Mesenchymal stem cell (in vitro differentiated cells and primary cell): ENCODE results near the gene CPNE4.

ENCODE experiments used
- DNase-seq: peaks from one replicate; pipeline ENCODE4 v3.0.0-alpha.2; 2013
- H2AFZ ChIP-seq: one replicate; pipeline ENCODE4 v1.6.1; 2013; ENCODE audit warnings: low read depth, mild to moderate bottlenecking, control low read depth, inconsistent platforms, low read length, moderate library complexity
- H2AK5ac ChIP-seq: 2 replicates; pipeline ENCODE4 v1.6.1; 2013; ENCODE audit warnings: low read length, moderate library complexity, mild to moderate bottlenecking, inconsistent platforms; ENCODE audit not compliant: severe bottlenecking
- H2BK120ac ChIP-seq: one replicate; pipeline ENCODE4 v1.6.1; 2013; ENCODE audit warnings: low read depth, mild to moderate bottlenecking, inconsistent platforms, low read length, moderate library complexity
- H2BK12ac ChIP-seq, 2 experiments: one replicate each; pipeline ENCODE4 v1.6.1; 2013; ENCODE audit warnings: inconsistent platforms in 2 of 2, low read length in 2 of 2, mild to moderate bottlenecking in 2 of 2, moderate library complexity in 2 of 2, control low read depth in 1 of 2
- H2BK15ac ChIP-seq: one replicate; pipeline ENCODE4 v1.6.1; 2013; ENCODE audit warnings: mild to moderate bottlenecking, low read depth, inconsistent platforms; ENCODE audit not compliant: poor library complexity, severe bottlenecking
- H2BK5ac ChIP-seq: 2 replicates; pipeline ENCODE4 v1.6.1; 2013; ENCODE audit warnings: low read depth, mild to moderate bottlenecking, low read length, control low read depth, inconsistent platforms; ENCODE audit not compliant: poor library complexity, severe bottlenecking
- H3K14ac ChIP-seq, 2 experiments: one replicate each; pipeline ENCODE4 v1.6.1; 2013; ENCODE audit warnings: inconsistent platforms in 2 of 2, low read length in 2 of 2, control low read depth in 1 of 2, mild to moderate bottlenecking in 1 of 2, moderate library complexity in 1 of 2
- H3K18ac ChIP-seq, 2 experiments: one replicate each; pipeline ENCODE4 v1.6.1; 2013; ENCODE audit warnings: inconsistent platforms in 2 of 2, low read length in 2 of 2, control low read depth in 1 of 2, low read depth in 1 of 2, mild to moderate bottlenecking in 1 of 2
- H3K23ac ChIP-seq, 2 experiments: one replicate each; pipeline ENCODE4 v1.6.1; 2013; ENCODE audit warnings: inconsistent platforms in 2 of 2, low read length in 2 of 2, mild to moderate bottlenecking in 2 of 2, moderate library complexity in 2 of 2, control low read depth in 1 of 2
- H3K27ac ChIP-seq: 2 replicates; pipeline ENCODE4 v1.5.1; 2013; ENCODE audit warnings: mild to moderate bottlenecking, moderate library complexity, low read length, control low read depth, inconsistent platforms; ENCODE audit not compliant: poor library complexity, severe bottlenecking
- H3K27me3 ChIP-seq, 2 experiments: 2 replicates each; pipeline versions ENCODE4 v1.6.1 to v1.7.0; 2013; ENCODE audit warnings: low read length in 2 of 2, mild to moderate bottlenecking in 2 of 2, moderate library complexity in 2 of 2, control low read depth in 1 of 2, inconsistent platforms in 1 of 2; ENCODE audit not compliant: control insufficient read depth in 1 of 2, insufficient read depth in 1 of 2
- H3K36me3 ChIP-seq, 2 experiments: 2 replicates each; pipeline versions ENCODE4 v1.6.1 to v1.7.0; 2013; ENCODE audit warnings: low read length in 2 of 2, control low read depth in 1 of 2, inconsistent platforms in 1 of 2, low read depth in 1 of 2, mild to moderate bottlenecking in 1 of 2; ENCODE audit not compliant: insufficient read depth in 2 of 2, control insufficient read depth in 1 of 2
- H3K4ac ChIP-seq, 2 experiments: one replicate each; pipeline ENCODE4 v1.6.1; 2013; ENCODE audit warnings: inconsistent platforms in 2 of 2, low read length in 2 of 2, mild to moderate bottlenecking in 2 of 2, moderate library complexity in 2 of 2, control low read depth in 1 of 2, low read depth in 1 of 2
- H3K4me1 ChIP-seq: 2 replicates; pipeline ENCODE4 v1.6.1; 2013; ENCODE audit warnings: low read depth, low read length, control low read depth; ENCODE audit not compliant: control insufficient read depth, insufficient read depth
- H3K4me2 ChIP-seq: 2 replicates; pipeline ENCODE4 v1.6.1; 2013; ENCODE audit warnings: low read length, mild to moderate bottlenecking, inconsistent platforms; ENCODE audit not compliant: poor library complexity, severe bottlenecking
- H3K4me3 ChIP-seq, 2 experiments: 2 replicates each; pipeline versions ENCODE4 v1.5.1 to v1.7.0; 2013; ENCODE audit warnings: low read length in 2 of 2, mild to moderate bottlenecking in 2 of 2, control low read depth in 1 of 2, low read depth in 1 of 2; ENCODE audit not compliant: insufficient read depth in 1 of 2
- H3K79me1 ChIP-seq: replicated peaks from 2 replicates; pipeline ENCODE4 v1.6.1; 2013; ENCODE audit warnings: mild to moderate bottlenecking, control low read depth, low read length, inconsistent platforms; ENCODE audit not compliant: poor library complexity, severe bottlenecking
- H3K9ac ChIP-seq: 2 replicates; pipeline ENCODE4 v1.7.0; 2013; ENCODE audit warnings: mild to moderate bottlenecking, low read length, moderate library complexity
- H3K9me3 ChIP-seq: 2 replicates; pipeline ENCODE4 v1.7.0; 2013; ENCODE audit warnings: mild to moderate bottlenecking, low read length; ENCODE audit not compliant: control insufficient read depth
- H4K8ac ChIP-seq: one replicate; pipeline ENCODE4 v1.6.1; 2013; ENCODE audit warnings: inconsistent platforms, mild to moderate bottlenecking, low read length, moderate library complexity
- H4K91ac ChIP-seq: one replicate; pipeline ENCODE4 v1.6.1; 2013; ENCODE audit warnings: mild to moderate bottlenecking, low read length, inconsistent platforms
- WGBS: methylation state at CpG from one replicate; pipeline ENCODE4 v1.1.7; 2013; ENCODE audit warnings: mixed read lengths; 5-methylcytosine and 5-hydroxymethylcytosine counted together

The CPNE4 gene

DNA sequence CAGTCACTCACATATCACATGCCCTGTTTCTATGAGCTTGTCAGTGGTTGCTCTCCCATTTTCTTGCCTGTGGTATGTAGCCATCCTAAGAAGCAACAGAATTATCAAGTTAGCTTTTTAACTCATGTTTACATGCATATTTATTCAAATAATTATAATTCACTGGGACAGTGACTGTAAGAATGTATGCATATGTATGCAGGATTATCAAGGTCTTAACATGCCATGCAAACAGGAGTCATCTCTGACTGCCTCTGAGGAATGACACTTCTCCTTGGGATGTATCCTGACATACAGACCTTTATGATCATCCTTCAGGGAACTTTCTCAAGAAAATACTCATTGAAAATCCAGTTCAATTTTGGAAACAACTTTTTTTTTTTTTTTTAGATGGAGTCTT lies 240.9 kb downstream of the CPNE4 start:
- no peak overlapping the region for H3K4me3 ChIP-seq
- no peak overlapping the region for H3K18ac ChIP-seq
- DNase-seq = no peak
- H3K14ac ChIP-seq = no peak overlapping the region
- H2BK5ac ChIP-seq = no peak overlapping the region
- H3K4me1 ChIP-seq = no peaks in the 10 kb centered on the region
- no peak overlapping the region for H3K4ac ChIP-seq
- no peak overlapping the region for H4K8ac ChIP-seq
- H2BK12ac ChIP-seq = no peak overlapping the region
- no peak overlapping the region for H3K27ac ChIP-seq
- H3K36me3 ChIP-seq = no peaks in the 10 kb centered on the region
- H3K9ac ChIP-seq = no peak overlapping the region
- H3K4me2 ChIP-seq = no peak overlapping the region
- H4K91ac ChIP-seq = no peak overlapping the region
- H2BK120ac ChIP-seq = no peak overlapping the region
- H3K9me3 ChIP-seq = no peaks in the 10 kb centered on the region
- no peak overlapping the region for H2BK15ac ChIP-seq
- H2AK5ac ChIP-seq = no peak overlapping the region
- no peaks in the 10 kb centered on the region for H3K79me1 ChIP-seq
- no peak overlapping the region for H2AFZ ChIP-seq
- no peak overlapping the region for H3K23ac ChIP-seq
- peaks cover 0 to 6% of the 10 kb centered on the region in 2 experiments for H3K27me3 ChIP-seq

DNA sequence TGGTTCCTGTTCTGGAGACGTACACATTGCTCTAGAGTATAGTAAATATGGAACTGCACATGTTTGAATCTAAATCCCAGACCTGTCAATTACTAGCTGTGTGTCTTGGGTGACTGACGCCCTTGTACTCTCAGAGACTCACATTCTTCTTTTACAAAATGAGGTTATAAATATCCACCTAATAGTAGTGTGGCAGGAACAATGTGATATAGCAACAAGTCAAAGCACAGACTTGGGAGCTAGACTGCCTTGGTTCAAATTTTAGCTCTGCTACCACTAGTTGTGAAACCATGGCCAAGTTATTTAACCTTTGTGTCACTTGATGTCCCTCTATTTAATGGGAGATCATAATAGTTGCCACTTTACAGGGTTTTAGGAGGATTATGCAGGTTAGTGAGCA lies 245.6 kb downstream of the CPNE4 start:
- Histone ChIP-seq H3K23ac (no peak overlapping the region), H3K4ac (no peak overlapping the region), H3K36me3 (no peaks in the 10 kb centered on the region), H3K14ac (no peak overlapping the region), H3K4me1 (no peaks in the 10 kb centered on the region), H2BK120ac (no peak overlapping the region), H3K9me3 (peaks cover 9% of the 10 kb centered on the region), H2AK5ac (no peak overlapping the region), H3K4me3 (no peak overlapping the region), H4K8ac (no peak overlapping the region), H3K27me3 (peaks cover 0 to 3% of the 10 kb centered on the region in 2 experiments), H2AFZ (no peak overlapping the region), H3K79me1 (no peaks in the 10 kb centered on the region), H2BK5ac (no peak overlapping the region), H2BK15ac (no peak overlapping the region), H3K27ac (no peak overlapping the region), H3K4me2 (no peak overlapping the region), H4K91ac (no peak overlapping the region), H3K18ac (no peak overlapping the region), H3K9ac (no peak overlapping the region), H2BK12ac (no peak overlapping the region)
- DNase-seq = no peak
- WGBS = no CpG with 5 or more reads among the region's 2 CpGs

DNA sequence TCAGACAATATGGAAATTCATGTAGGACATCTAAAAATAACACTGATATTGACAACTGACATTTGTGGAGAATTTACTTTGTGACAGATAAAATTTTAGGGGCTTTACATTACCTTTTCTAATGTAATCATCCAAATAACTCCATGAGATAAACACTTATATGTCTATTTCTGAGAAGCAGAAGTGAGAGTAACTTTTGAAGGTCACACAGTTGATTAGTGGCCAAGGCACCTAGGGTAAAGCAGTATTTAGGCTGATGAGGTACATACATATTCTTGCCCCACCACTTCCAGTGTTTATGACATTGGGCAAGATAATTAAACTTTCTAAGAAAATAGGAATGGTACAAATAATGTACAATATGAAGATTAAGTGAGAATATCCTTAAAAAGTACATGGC lies 248.4 kb downstream of the CPNE4 start:
- H3K9ac ChIP-seq = no peak overlapping the region
- no peaks in the 10 kb centered on the region for H3K36me3 ChIP-seq
- H3K4me3 ChIP-seq = no peak overlapping the region
- H3K4ac ChIP-seq = no peak overlapping the region
- no peaks in the 10 kb centered on the region for H3K79me1 ChIP-seq
- H3K4me2 ChIP-seq = no peak overlapping the region
- no peak overlapping the region for H3K18ac ChIP-seq
- H2BK12ac ChIP-seq = no peak overlapping the region
- no peak overlapping the region for H2AFZ ChIP-seq
- H2AK5ac ChIP-seq = no peak overlapping the region
- H3K27me3 ChIP-seq = peaks cover 0 to 3% of the 10 kb centered on the region in 2 experiments
- H4K8ac ChIP-seq = no peak overlapping the region
- no peak overlapping the region for H4K91ac ChIP-seq
- no peaks in the 10 kb centered on the region for H3K4me1 ChIP-seq
- no peak overlapping the region for H2BK120ac ChIP-seq
- H2BK15ac ChIP-seq = no peak overlapping the region
- no peak overlapping the region for H2BK5ac ChIP-seq
- DNase-seq = no peak
- no peak overlapping the region for H3K14ac ChIP-seq
- H3K9me3 ChIP-seq = peaks cover 9% of the 10 kb centered on the region
- no peak overlapping the region for H3K23ac ChIP-seq
- H3K27ac ChIP-seq = no peak overlapping the region

DNA sequence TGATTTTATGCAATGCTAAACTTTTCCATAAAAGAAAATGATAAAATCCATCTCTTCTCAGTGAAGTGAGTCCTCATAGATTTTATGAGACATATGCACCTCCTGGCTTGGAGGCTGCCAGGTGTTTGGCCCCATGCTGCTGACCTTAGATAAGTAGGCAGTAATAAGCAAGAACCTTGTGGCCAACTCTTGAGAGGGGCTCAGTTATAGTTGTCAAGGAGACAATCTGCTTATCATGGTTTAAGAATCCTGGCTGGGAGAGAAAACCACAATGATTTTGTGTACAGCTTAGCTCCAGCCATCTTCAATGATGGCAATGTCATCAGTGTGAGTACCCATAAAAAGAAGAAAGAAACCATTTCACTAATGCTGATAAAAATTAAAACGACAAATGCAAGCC lies 252.1 kb downstream of the CPNE4 start:
- no peak overlapping the region for H3K9ac ChIP-seq
- no peak overlapping the region for H2BK120ac ChIP-seq
- H3K18ac ChIP-seq = no peak overlapping the region
- H2BK15ac ChIP-seq = no peak overlapping the region
- no peak overlapping the region for H2BK12ac ChIP-seq
- H2AFZ ChIP-seq = no peak overlapping the region
- no peak overlapping the region for H3K14ac ChIP-seq
- H2BK5ac ChIP-seq = no peak overlapping the region
- no peak overlapping the region for H4K8ac ChIP-seq
- H3K4me1 ChIP-seq = no peaks in the 10 kb centered on the region
- H3K4me3 ChIP-seq = no peak overlapping the region
- no peak overlapping the region for H3K27ac ChIP-seq
- H3K27me3 ChIP-seq = peaks cover 0 to 3% of the 10 kb centered on the region in 2 experiments
- no peak overlapping the region for H4K91ac ChIP-seq
- no peaks in the 10 kb centered on the region for H3K36me3 ChIP-seq
- H3K9me3 ChIP-seq = peaks cover 16% of the 10 kb centered on the region
- 67% methylated on average over 1 of the region's 1 CpG for WGBS
- no peaks in the 10 kb centered on the region for H3K79me1 ChIP-seq
- no peak overlapping the region for H3K4me2 ChIP-seq
- H2AK5ac ChIP-seq = no peak overlapping the region
- no peak overlapping the region for H3K23ac ChIP-seq
- no peak overlapping the region for H3K4ac ChIP-seq
- no peak for DNase-seq
